GM12878 (cell line): Measurements from ENCODE around the gene CLDN14.

ENCODE experiments used
- CTCF ChIP-seq, 3 experiments: IDR thresholded peaks in 2 of 3; conservative IDR thresholded peaks in 1 of 3; 2 replicates each; pipeline ENCODE4 v1.5.1; 2011; ENCODE audit warnings: low read depth in 3 of 3, low read length in 3 of 3, mild to moderate bottlenecking in 3 of 3, control low read depth in 2 of 3, moderate library complexity in 2 of 3, inconsistent platforms in 1 of 3, mixed read lengths in 1 of 3; ENCODE audit not compliant: control insufficient read depth in 2 of 3, insufficient read depth in 1 of 3; ENCODE audit errors: extremely low read depth in 1 of 3
- EZH2 ChIP-seq: IDR thresholded peaks from 2 replicates; pipeline ENCODE4 v1.6.1; 2012; ENCODE audit warnings: low read depth, mild to moderate bottlenecking, control low read depth, inconsistent platforms, low read length, borderline replicate concordance; ENCODE audit not compliant: control insufficient read depth
- FOXM1 ChIP-seq: IDR thresholded peaks from 2 replicates; pipeline ENCODE4 v1.6.1; 2012; ENCODE audit warnings: low read depth, mild to moderate bottlenecking, inconsistent platforms, low read length, moderate library complexity
- KDM1A ChIP-seq: fragments of 200-600 bp; sonication (generic); IDR thresholded peaks from 2 replicates; pipeline ENCODE4 v1.6.1; 2016; ENCODE audit warnings: borderline replicate concordance
- MAX ChIP-seq: IDR thresholded peaks from 2 replicates; pipeline ENCODE4 v1.6.1; 2012; ENCODE audit warnings: low read depth, low read length, improper control_type of control experiment
- NRF1 ChIP-seq: conservative IDR thresholded peaks from 2 replicates; pipeline ENCODE4 v1.6.1; 2011; ENCODE audit warnings: mild to moderate bottlenecking, low read depth, low read length, improper control_type of control experiment
- POLR2A ChIP-seq: IDR thresholded peaks from 2 replicates; pipeline ENCODE4 v1.6.1; 2011; ENCODE audit warnings: low read depth, mild to moderate bottlenecking, low read length
- SKIL ChIP-seq: fragments of 450-650 bp; IDR thresholded peaks from 2 replicates; pipeline ENCODE4 v1.6.1; 2017; ENCODE audit warnings: mild to moderate bottlenecking, low read depth, inconsistent platforms; ENCODE audit not compliant: poor library complexity, severe bottlenecking
- SMAD5 ChIP-seq: IDR thresholded peaks from 2 replicates; pipeline ENCODE4 v1.6.1; 2016; ENCODE audit warnings: antibody characterized with exemption, low read depth
- TCF3 ChIP-seq: IDR thresholded peaks from 2 replicates; pipeline ENCODE4 v1.6.1; 2012; ENCODE audit warnings: low read depth, mild to moderate bottlenecking, low read length, borderline replicate concordance; ENCODE audit not compliant: insufficient read depth

GRCh38 chr21:36446301-36446700, 33.6 kb downstream of the CLDN14 start:
- TF ChIP-seq POLR2A, result no peak
- no peak for TF ChIP-seq CTCF (IDR thresholded peaks at IDR 0.05 in 2 of 3, conservative IDR thresholded peaks at IDR 0.05 in 1 of 3; ENCODE audit: control insufficient read depth in 2 of 3, extremely low read depth in 1 of 3, insufficient read depth in 1 of 3, low read depth in 3 of 3, low read length in 3 of 3)
- no peak for TF ChIP-seq NRF1
- TF ChIP-seq KDM1A, result no peak
- no peak for TF ChIP-seq EZH2
- no peak for TF ChIP-seq SMAD5
- no peak for TF ChIP-seq MAX
- TF ChIP-seq SKIL, result no peak
- TF ChIP-seq TCF3, result no peak
- no peak for TF ChIP-seq FOXM1
